OCI-LY7 (cell line): ENCODE results near the gene KCNH1. TPM values are rescaled to one million over a fixed set of nuclear protein-coding genes. Genes with fewer than 3 reads are reported as not detected.

Experiments used
- BruUV-seq: library from RNA; stranded (reverse); fragments of 400-500 nt; replicated peaks from 2 replicates; lab custom pipeline; 2021; lab: Mats Ljungman, UMichigan
- CTCF ChIA-PET: fragments of 300-600 bp; sonication (Branson Sonifier 250); formaldehyde crosslinking; loops from one replicate; lab custom pipeline; 2022; ENCODE audit warnings: antibody characterized with exemption; ENCODE audit not compliant: unreplicated experiment; lab: Charles Lee
- POLR2A ChIA-PET: fragments of 300-600 bp; sonication (Branson Sonifier 250); formaldehyde crosslinking; loops from one replicate; lab custom pipeline; 2022; ENCODE audit warnings: antibody characterized with exemption; lab: Charles Lee
- DNase-seq: peaks from one replicate; pipeline ENCODE4 v3.0.0-alpha.2; 2015; ENCODE audit warnings: low spot score
- H2AFZ ChIP-seq: fragments of 200-600 bp; sonication (generic), shearing (Covaris generic); 2 replicates; pipeline ENCODE4 v1.6.1; 2014; ENCODE audit warnings: mild to moderate bottlenecking, antibody characterized with exemption, low read length, moderate library complexity
- H3K27ac ChIP-seq: fragments of 200-600 bp; sonication (generic); 2 replicates; pipeline ENCODE4 v1.5.1; 2014; ENCODE audit warnings: mixed run types, low read depth, mild to moderate bottlenecking, moderate library complexity, low read length, inconsistent platforms; ENCODE audit not compliant: poor library complexity, severe bottlenecking
- H3K36me3 ChIP-seq: fragments of 200-600 bp; sonication (generic); 2 replicates; pipeline ENCODE4 v1.6.1; 2014; ENCODE audit warnings: mild to moderate bottlenecking, antibody characterized with exemption, low read length, moderate library complexity, mixed read lengths; ENCODE audit not compliant: insufficient read depth
- H3K4me1 ChIP-seq: fragments of 200-600 bp; sonication (generic); 2 replicates; pipeline ENCODE4 v1.5.1; 2014; ENCODE audit warnings: mild to moderate bottlenecking, low read length; ENCODE audit not compliant: insufficient read depth, poor library complexity, severe bottlenecking
- H3K4me2 ChIP-seq: fragments of 200-600 bp; sonication (generic); 2 replicates; pipeline ENCODE4 v1.6.1; 2014; ENCODE audit warnings: mild to moderate bottlenecking, low read length
- H3K4me3 ChIP-seq: fragments of 200-600 bp; sonication (generic); 2 replicates; pipeline ENCODE4 v1.5.1; 2014; ENCODE audit warnings: mild to moderate bottlenecking, low read depth, low read length; ENCODE audit not compliant: poor library complexity, severe bottlenecking
- H3K79me2 ChIP-seq: fragments of 200-600 bp; sonication (generic); 2 replicates; pipeline ENCODE4 v1.6.1; 2016; ENCODE audit warnings: low read depth, mild to moderate bottlenecking, low read length, moderate library complexity, mixed read lengths; ENCODE audit not compliant: insufficient read depth
- H3K9me2 ChIP-seq: fragments of 200-600 bp; sonication (generic); 2 replicates; pipeline ENCODE4 v1.6.1; 2016; ENCODE audit warnings: mild to moderate bottlenecking, low read length, mixed read lengths; ENCODE audit not compliant: insufficient read depth
- H3K9me3 ChIP-seq: fragments of 200-600 bp; sonication (generic); 2 replicates; pipeline ENCODE4 v1.6.1; 2014; ENCODE audit warnings: mild to moderate bottlenecking, mixed run types, low read length, mixed read lengths
- H4K20me1 ChIP-seq: fragments of 200-600 bp; sonication (generic); 2 replicates; pipeline ENCODE4 v1.6.1; 2014; ENCODE audit warnings: mild to moderate bottlenecking, antibody characterized with exemption, low read length, moderate library complexity, mixed read lengths; ENCODE audit not compliant: insufficient read depth
- CTCF ChIP-seq: fragments of 200-600 bp; sonication (generic); conservative IDR thresholded peaks from 2 replicates; pipeline ENCODE4 v1.5.1; 2014; ENCODE audit warnings: mild to moderate bottlenecking, antibody characterized with exemption, low read length, moderate library complexity, mixed read lengths
- EZH2phosphoT487 ChIP-seq: fragments of 200-600 bp; sonication (generic); IDR thresholded peaks from 2 replicates; pipeline ENCODE4 v1.6.1; 2018; ENCODE audit warnings: low read depth, borderline replicate concordance, mild to moderate bottlenecking, mixed run types, antibody characterized with exemption, low read length, moderate library complexity, mixed read lengths
- intact Hi-C: fragments of 100-400 bp; cut with micrococcal nuclease; formaldehyde crosslinking; loops from one replicate; pipeline ENCODE4 v1.10.0; 2022; ENCODE audit not compliant: unreplicated experiment
- total RNA-seq, 2 experiments: library from RNA; depleted of rRNA in 1 of 2; stranded (reverse); fragments of >200 nt in 1 of 2; shearing (Covaris generic) in 1 of 2; gene quantifications; 2 replicates each; pipeline ENCODE4 v1.2.3, GENCODE V29; 2014 to 2022

Gene KCNH1
- total RNA-seq, 2 experiments from 2014 or later, result not detected

GRCh38 chr1:210787800-210788199 is 346.1 kb downstream of the KCNH1 start:
- ChIA-PET CTCF (no interaction called here), POLR2A (interaction anchor here (0.6 kb wide), 2 partner anchors 10 to 31 kb away, joined by 3 to 4 read pairs; no protein-coding TSS in a partner anchor)
- BruUV-seq, result no TSS peak
- Histone ChIP-seq H3K4me2 (no peak overlapping the region), H3K36me3 (no peaks in the 10 kb centered on the region), H3K27ac (no peak overlapping the region), H3K4me1 (no peaks in the 10 kb centered on the region), H3K9me2 (no peaks in the 10 kb centered on the region), H3K79me2 (no peaks in the 10 kb centered on the region), H4K20me1 (no peaks in the 10 kb centered on the region), H3K4me3 (no peak overlapping the region), H2AFZ (no peak overlapping the region), H3K9me3 (no peaks in the 10 kb centered on the region)
- no peak for DNase-seq
- intact Hi-C loops, result no loop called here
- TF ChIP-seq CTCF (no peak), EZH2phosphoT487 (no peak)

GRCh38 chr1:210786546-210786945 is 347.4 kb downstream of the KCNH1 start:
- DNase-seq, result no peak
- BruUV-seq, result no TSS peak
- H3K36me3 ChIP-seq, result no peaks in the 10 kb centered on the region
- H3K4me2 ChIP-seq, result no peak overlapping the region
- ChIA-PET POLR2A (interaction anchor here (0.8 kb wide), 1 partner anchor 45 kb away, joined by 3 read pairs; no protein-coding TSS in a partner anchor), CTCF (no interaction called here)
- H4K20me1 ChIP-seq, result no peaks in the 10 kb centered on the region
- no peak overlapping the region for H2AFZ ChIP-seq
- no peaks in the 10 kb centered on the region for H3K9me3 ChIP-seq
- H3K9me2 ChIP-seq, result no peaks in the 10 kb centered on the region
- no peak overlapping the region for H3K4me3 ChIP-seq
- TF ChIP-seq CTCF, result no peak
- no peak for TF ChIP-seq EZH2phosphoT487
- no peaks in the 10 kb centered on the region for H3K79me2 ChIP-seq
- no peak overlapping the region for H3K27ac ChIP-seq
- intact Hi-C loops, result no loop called here
- no peaks in the 10 kb centered on the region for H3K4me1 ChIP-seq

DNA sequence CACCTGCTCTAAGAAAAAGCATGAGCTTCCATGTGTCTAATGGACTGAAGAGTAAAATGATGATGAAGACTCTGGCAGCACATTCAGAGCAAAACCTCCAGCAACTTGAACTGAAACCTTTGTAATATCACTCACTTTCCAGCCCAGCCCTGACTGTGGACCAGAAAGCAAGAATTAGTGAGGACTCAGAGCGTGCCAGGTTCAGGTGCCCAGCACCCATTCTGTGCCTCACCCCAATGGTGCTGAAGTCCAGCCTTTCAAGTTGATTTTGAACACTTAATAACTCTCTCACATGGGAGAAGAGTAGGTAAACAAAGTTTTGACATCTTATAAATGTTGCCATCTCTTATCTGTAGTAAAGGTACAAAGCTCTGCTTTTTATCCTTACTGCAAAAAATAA is 350.0 kb downstream of the KCNH1 start:
- BruUV-seq, result no TSS peak
- Histone ChIP-seq H4K20me1 (no peaks in the 10 kb centered on the region), H3K4me3 (no peak overlapping the region), H3K9me3 (no peaks in the 10 kb centered on the region), H3K4me2 (no peak overlapping the region), H3K4me1 (no peaks in the 10 kb centered on the region), H3K27ac (no peak overlapping the region), H3K9me2 (no peaks in the 10 kb centered on the region), H3K79me2 (no peaks in the 10 kb centered on the region), H2AFZ (no peak overlapping the region), H3K36me3 (no peaks in the 10 kb centered on the region)
- no peak for DNase-seq
- intact Hi-C loops, result no loop called here
- TF ChIP-seq CTCF (no peak), EZH2phosphoT487 (no peak)
- CTCF ChIA-PET, result no interaction called here
- POLR2A ChIA-PET, result interaction anchor here (0.7 kb wide), 1 partner anchor 29 kb away, joined by 5 read pairs; no protein-coding TSS in a partner anchor
